K562 (cell line): ENCODE data around the gene ZNF454.

Experiments used
- ATF6 ChIP-seq: sonication (generic); formaldehyde crosslinking; IDR thresholded peaks from 2 replicates; pipeline ENCODE4 v1.4.0; 2020; ENCODE audit warnings: mild to moderate bottlenecking, missing genetic modification reagents
- CCNT2 ChIP-seq: IDR thresholded peaks from 2 replicates; pipeline ENCODE4 v1.6.1; 2011; ENCODE audit warnings: borderline replicate concordance, low read depth, mild to moderate bottlenecking, moderate library complexity, mixed read lengths, low read length; ENCODE audit not compliant: insufficient read length; ENCODE audit errors: extremely low read depth
- ETV5 ChIP-seq: sonication (generic); formaldehyde crosslinking; IDR thresholded peaks from 2 replicates; pipeline ENCODE4 v1.4.0; 2020; ENCODE audit warnings: low read depth, mild to moderate bottlenecking, missing genetic modification reagents
- FOXA1 ChIP-seq: fragments of 450-650 bp; IDR thresholded peaks from 2 replicates; pipeline ENCODE4 v1.6.1; 2016; ENCODE audit warnings: mild to moderate bottlenecking, borderline replicate concordance
- MAX ChIP-seq: sonication (generic); formaldehyde crosslinking; IDR thresholded peaks from 2 replicates; pipeline ENCODE4 v1.9.0; 2022; ENCODE audit warnings: mild to moderate bottlenecking, missing genetic modification reagents
- MLX ChIP-seq, 2 experiments: fragments of 450-650 bp in 1 of 2; sonication (generic) in 1 of 2; formaldehyde crosslinking; conservative IDR thresholded peaks; 2 replicates each; pipeline versions ENCODE4 v1.4.0 to v1.8.1; 2020 to 2022; ENCODE audit warnings: mild to moderate bottlenecking in 1 of 2, missing genetic modification reagents in 1 of 2
- POLR2A ChIP-seq: fragments of 450-650 bp; conservative IDR thresholded peaks from 2 replicates; pipeline ENCODE4 v1.6.1; 2016
- POU5F1 ChIP-seq: fragments of 150-350 bp; IDR thresholded peaks from 2 replicates; pipeline ENCODE4 v1.6.1; 2014; ENCODE audit warnings: borderline replicate concordance, low read length, low read depth, mild to moderate bottlenecking; ENCODE audit not compliant: partially characterized antibody
- RBM15 ChIP-seq: fragments of 200-400 bp; formaldehyde crosslinking; IDR thresholded peaks from 2 replicates; pipeline ENCODE4 v1.6.1; 2018; ENCODE audit warnings: mild to moderate bottlenecking, low read length, moderate library complexity; ENCODE audit not compliant: insufficient read depth
- ZBTB33 ChIP-seq: sonication (generic); formaldehyde crosslinking; IDR thresholded peaks from 2 replicates; pipeline ENCODE4 v1.8.1; 2023; ENCODE audit warnings: mild to moderate bottlenecking, missing genetic modification reagents
- ZNF24 ChIP-seq: fragments of 450-650 bp; IDR thresholded peaks from 2 replicates; pipeline ENCODE4 v1.6.1; 2016
- ZNF324 ChIP-seq: fragments of 250-450 bp; sonication (Bioruptor Pico); IDR thresholded peaks from 2 replicates; pipeline ENCODE4 v1.4.0; 2020; ENCODE audit warnings: mild to moderate bottlenecking
- ZNF707 ChIP-seq: fragments of 250-450 bp; sonication (Bioruptor Pico); conservative IDR thresholded peaks from 2 replicates; pipeline ENCODE4 v1.8.0; 2022; ENCODE audit warnings: inconsistent platforms, mild to moderate bottlenecking, moderate library complexity
- TF ChIP-seq, protein P1 (sequence below), 3 experiments: IDR thresholded peaks in 2 of 3; conservative IDR thresholded peaks in 1 of 3; 2 replicates each; pipeline ENCODE4 v1.5.1; 2011 to 2012; ENCODE audit warnings: low read length in 3 of 3, mild to moderate bottlenecking in 3 of 3, control low read depth in 2 of 3, improper control_type of control experiment in 1 of 3, inconsistent platforms in 1 of 3, low read depth in 1 of 3, mixed read lengths in 1 of 3, moderate library complexity in 1 of 3; ENCODE audit not compliant: insufficient read depth in 2 of 3

DNA sequence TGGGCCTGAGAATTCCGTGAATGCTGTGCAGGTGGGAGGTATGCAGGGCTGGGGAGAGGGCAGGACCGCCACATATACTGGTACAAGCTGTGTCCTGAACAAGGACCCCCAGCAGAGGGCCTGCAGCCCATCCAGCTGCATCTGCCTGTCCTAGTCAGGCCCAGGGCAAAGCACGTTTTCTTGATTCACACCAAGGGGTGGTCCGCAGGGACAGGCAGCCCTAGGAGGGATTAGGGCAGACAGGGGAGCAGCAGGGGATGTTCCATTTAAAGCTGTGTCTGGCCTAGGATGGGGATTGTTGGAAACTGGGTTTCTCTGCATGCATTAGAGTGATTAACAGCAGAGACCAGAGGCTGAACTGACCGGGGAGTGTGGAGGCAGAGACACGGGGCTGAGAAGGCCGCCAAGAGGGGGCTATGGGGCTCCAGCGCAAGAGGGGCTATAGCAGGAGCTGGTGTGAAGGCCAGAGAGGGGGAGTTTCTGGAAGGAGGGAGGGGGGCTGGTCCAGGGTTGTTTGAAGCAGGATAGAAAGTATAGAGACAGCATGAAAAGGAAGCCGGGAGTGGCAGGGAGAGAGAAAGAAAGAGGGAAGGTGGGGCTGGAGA lies 51.4 kb downstream of the ZNF454 start:
- TF ChIP-seq ZBTB33 (CRISPR knock-in tag): no peak
- TF ChIP-seq ZNF707 (CRISPR knock-in tag): no peak
- TF ChIP-seq ETV5: no peak
- TF ChIP-seq FOXA1: no peak
- TF ChIP-seq CCNT2: no peak
- no peak for TF ChIP-seq MLX (CRISPR knock-in tag; conservative IDR thresholded peaks at IDR 0.05)
- no peak for TF ChIP-seq ZNF324
- TF ChIP-seq MAX (CRISPR knock-in tag): no peak
- TF ChIP-seq ATF6 (CRISPR knock-in tag): no peak
- no peak for TF ChIP-seq ZNF24
- TF ChIP-seq, protein P1, sequence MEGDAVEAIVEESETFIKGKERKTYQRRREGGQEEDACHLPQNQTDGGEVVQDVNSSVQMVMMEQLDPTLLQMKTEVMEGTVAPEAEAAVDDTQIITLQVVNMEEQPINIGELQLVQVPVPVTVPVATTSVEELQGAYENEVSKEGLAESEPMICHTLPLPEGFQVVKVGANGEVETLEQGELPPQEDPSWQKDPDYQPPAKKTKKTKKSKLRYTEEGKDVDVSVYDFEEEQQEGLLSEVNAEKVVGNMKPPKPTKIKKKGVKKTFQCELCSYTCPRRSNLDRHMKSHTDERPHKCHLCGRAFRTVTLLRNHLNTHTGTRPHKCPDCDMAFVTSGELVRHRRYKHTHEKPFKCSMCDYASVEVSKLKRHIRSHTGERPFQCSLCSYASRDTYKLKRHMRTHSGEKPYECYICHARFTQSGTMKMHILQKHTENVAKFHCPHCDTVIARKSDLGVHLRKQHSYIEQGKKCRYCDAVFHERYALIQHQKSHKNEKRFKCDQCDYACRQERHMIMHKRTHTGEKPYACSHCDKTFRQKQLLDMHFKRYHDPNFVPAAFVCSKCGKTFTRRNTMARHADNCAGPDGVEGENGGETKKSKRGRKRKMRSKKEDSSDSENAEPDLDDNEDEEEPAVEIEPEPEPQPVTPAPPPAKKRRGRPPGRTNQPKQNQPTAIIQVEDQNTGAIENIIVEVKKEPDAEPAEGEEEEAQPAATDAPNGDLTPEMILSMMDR (IDR thresholded peaks at IDR 0.05 in 2 of 3, conservative IDR thresholded peaks at IDR 0.05 in 1 of 3; ENCODE audit: insufficient read depth in 2 of 3, low read depth in 1 of 3, low read length in 3 of 3): no peak
- no peak for TF ChIP-seq RBM15
- no peak for TF ChIP-seq POU5F1
- TF ChIP-seq POLR2A: no peak
